ENCODE measurements around the gene ARHGAP29.

Gene ARHGAP29

DNA sequence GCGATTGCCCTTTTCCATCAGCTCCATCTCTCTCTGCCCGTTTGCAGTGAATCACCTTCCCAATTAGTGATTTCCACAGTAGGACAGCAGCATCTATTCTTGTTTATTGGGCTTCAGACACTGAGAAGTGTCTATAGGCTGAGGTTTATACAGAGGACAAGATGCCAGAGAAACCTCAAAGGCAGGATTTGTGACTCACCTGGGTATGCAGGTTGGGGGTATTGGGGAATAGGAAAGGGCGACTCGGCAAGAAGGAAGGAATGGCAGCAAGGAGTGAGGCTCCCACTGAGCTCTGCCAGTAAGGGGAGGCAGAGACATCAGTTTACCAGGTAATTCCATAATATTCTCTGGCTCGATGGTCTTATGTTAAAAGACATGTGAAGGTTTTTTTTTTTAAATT, 91.1 kb downstream of the ARHGAP29 start:
- H3K27me3 ChIP-seq (ENCODE audit: insufficient read depth, low read length, poor library complexity, severe bottlenecking): no peaks in the 10 kb centered on the region
- TF ChIP-seq, protein P1, sequence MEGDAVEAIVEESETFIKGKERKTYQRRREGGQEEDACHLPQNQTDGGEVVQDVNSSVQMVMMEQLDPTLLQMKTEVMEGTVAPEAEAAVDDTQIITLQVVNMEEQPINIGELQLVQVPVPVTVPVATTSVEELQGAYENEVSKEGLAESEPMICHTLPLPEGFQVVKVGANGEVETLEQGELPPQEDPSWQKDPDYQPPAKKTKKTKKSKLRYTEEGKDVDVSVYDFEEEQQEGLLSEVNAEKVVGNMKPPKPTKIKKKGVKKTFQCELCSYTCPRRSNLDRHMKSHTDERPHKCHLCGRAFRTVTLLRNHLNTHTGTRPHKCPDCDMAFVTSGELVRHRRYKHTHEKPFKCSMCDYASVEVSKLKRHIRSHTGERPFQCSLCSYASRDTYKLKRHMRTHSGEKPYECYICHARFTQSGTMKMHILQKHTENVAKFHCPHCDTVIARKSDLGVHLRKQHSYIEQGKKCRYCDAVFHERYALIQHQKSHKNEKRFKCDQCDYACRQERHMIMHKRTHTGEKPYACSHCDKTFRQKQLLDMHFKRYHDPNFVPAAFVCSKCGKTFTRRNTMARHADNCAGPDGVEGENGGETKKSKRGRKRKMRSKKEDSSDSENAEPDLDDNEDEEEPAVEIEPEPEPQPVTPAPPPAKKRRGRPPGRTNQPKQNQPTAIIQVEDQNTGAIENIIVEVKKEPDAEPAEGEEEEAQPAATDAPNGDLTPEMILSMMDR (conservative IDR thresholded peaks at IDR 0.05; ENCODE audit: low read length): no peak
- no peak for TF ChIP-seq EZH2phosphoT487 (IDR thresholded peaks at IDR 0.05; ENCODE audit: borderline replicate concordance)
- no peak overlapping the region for H2AFZ ChIP-seq (ENCODE audit: low read length)
- H3K4me1 ChIP-seq (ENCODE audit: insufficient read depth, low read length, poor library complexity, severe bottlenecking): no peaks in the 10 kb centered on the region
- no peaks in the 10 kb centered on the region for H3K9me3 ChIP-seq (ENCODE audit: insufficient read depth, low read depth, low read length)
- no peaks in the 10 kb centered on the region for H3F3A ChIP-seq (ENCODE audit: low read depth)
- H4K20me1 ChIP-seq (ENCODE audit: insufficient read depth, low read length, poor library complexity, severe bottlenecking): no peaks in the 10 kb centered on the region
- H3K36me3 ChIP-seq (ENCODE audit: insufficient read depth, low read length): no peaks in the 10 kb centered on the region
- H3K9ac ChIP-seq (ENCODE audit: low read depth, low read length, poor library complexity, severe bottlenecking): no peak overlapping the region
- H3K79me2 ChIP-seq (ENCODE audit: insufficient read depth, low read length): no peaks in the 10 kb centered on the region
- no peak overlapping the region for H3K4me3 ChIP-seq (ENCODE audit: low read length, poor library complexity, severe bottlenecking)
- H3K4me2 ChIP-seq (ENCODE audit: low read depth, low read length, poor library complexity, severe bottlenecking): no peak overlapping the region
- H3K9me2 ChIP-seq (replicated peaks; ENCODE audit: low read depth, low read length): no peaks in the 10 kb centered on the region

DNA sequence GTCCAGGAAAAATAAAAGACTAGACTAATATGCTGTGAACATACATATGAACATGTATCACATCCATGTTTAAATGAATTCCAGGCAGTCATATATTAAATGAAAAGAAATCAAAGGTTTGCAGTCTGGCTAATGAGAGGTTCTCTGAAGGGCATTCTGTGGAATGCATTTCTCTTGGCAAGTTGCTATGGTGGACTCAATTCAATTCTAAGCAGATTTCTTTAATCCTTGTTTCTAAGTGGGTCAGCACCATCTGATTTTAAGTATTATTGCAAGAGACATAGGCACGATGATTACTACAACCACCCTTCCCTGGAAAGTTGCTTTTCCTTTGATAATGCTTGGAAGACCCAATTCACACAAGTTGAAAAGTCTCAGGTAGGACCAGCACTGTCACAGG, 92.5 kb downstream of the ARHGAP29 start:
- no peak overlapping the region for H3K4me3 ChIP-seq (ENCODE audit: low read length, poor library complexity, severe bottlenecking)
- no peaks in the 10 kb centered on the region for H4K20me1 ChIP-seq (ENCODE audit: insufficient read depth, low read length, poor library complexity, severe bottlenecking)
- H2AFZ ChIP-seq (ENCODE audit: low read length): no peak overlapping the region
- H3K36me3 ChIP-seq (ENCODE audit: insufficient read depth, low read length): no peaks in the 10 kb centered on the region
- H3K79me2 ChIP-seq (ENCODE audit: insufficient read depth, low read length): no peaks in the 10 kb centered on the region
- TF ChIP-seq, protein P1 (conservative IDR thresholded peaks at IDR 0.05; ENCODE audit: low read length): no peak
- TF ChIP-seq EZH2phosphoT487 (IDR thresholded peaks at IDR 0.05; ENCODE audit: borderline replicate concordance): no peak
- no peaks in the 10 kb centered on the region for H3K4me1 ChIP-seq (ENCODE audit: insufficient read depth, low read length, poor library complexity, severe bottlenecking)
- no peaks in the 10 kb centered on the region for H3K27me3 ChIP-seq (ENCODE audit: insufficient read depth, low read length, poor library complexity, severe bottlenecking)
- no peaks in the 10 kb centered on the region for H3F3A ChIP-seq (ENCODE audit: low read depth)
- H3K9ac ChIP-seq (ENCODE audit: low read depth, low read length, poor library complexity, severe bottlenecking): no peak overlapping the region
- no peaks in the 10 kb centered on the region for H3K9me3 ChIP-seq (ENCODE audit: insufficient read depth, low read depth, low read length)
- H3K9me2 ChIP-seq (replicated peaks; ENCODE audit: low read depth, low read length): no peaks in the 10 kb centered on the region
- no peak overlapping the region for H3K4me2 ChIP-seq (ENCODE audit: low read depth, low read length, poor library complexity, severe bottlenecking)

DNA sequence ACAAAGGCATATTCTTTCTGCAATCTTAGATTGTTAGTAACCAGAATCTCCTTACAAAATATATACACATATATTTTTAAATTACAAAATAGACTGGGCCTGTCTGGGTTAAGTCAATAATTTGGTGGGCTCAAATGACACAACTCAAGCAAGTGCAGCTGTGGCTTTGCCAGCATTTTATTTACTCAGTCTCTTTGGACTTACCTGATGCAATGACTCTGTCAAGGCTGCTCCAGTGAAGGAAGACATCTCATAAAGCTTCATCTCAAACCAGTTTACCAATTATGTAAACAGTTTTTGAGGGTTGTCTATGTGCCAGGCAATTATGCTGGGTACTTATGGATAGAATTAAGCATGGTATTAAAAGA, 93.6 kb downstream of the ARHGAP29 start:
- H3K27me3 ChIP-seq (ENCODE audit: insufficient read depth, low read length, poor library complexity, severe bottlenecking): no peaks in the 10 kb centered on the region
- no peaks in the 10 kb centered on the region for H3F3A ChIP-seq (ENCODE audit: low read depth)
- no peaks in the 10 kb centered on the region for H4K20me1 ChIP-seq (ENCODE audit: insufficient read depth, low read length, poor library complexity, severe bottlenecking)
- no peaks in the 10 kb centered on the region for H3K9me3 ChIP-seq (ENCODE audit: insufficient read depth, low read depth, low read length)
- H3K4me1 ChIP-seq (ENCODE audit: insufficient read depth, low read length, poor library complexity, severe bottlenecking): no peaks in the 10 kb centered on the region
- no peaks in the 10 kb centered on the region for H3K79me2 ChIP-seq (ENCODE audit: insufficient read depth, low read length)
- no peak overlapping the region for H2AFZ ChIP-seq (ENCODE audit: low read length)
- H3K36me3 ChIP-seq (ENCODE audit: insufficient read depth, low read length): no peaks in the 10 kb centered on the region
- H3K4me3 ChIP-seq (ENCODE audit: low read length, poor library complexity, severe bottlenecking): no peak overlapping the region
- no peak overlapping the region for H3K4me2 ChIP-seq (ENCODE audit: low read depth, low read length, poor library complexity, severe bottlenecking)
- H3K9me2 ChIP-seq (replicated peaks; ENCODE audit: low read depth, low read length): no peaks in the 10 kb centered on the region
- H3K9ac ChIP-seq (ENCODE audit: low read depth, low read length, poor library complexity, severe bottlenecking): no peak overlapping the region
- TF ChIP-seq EZH2phosphoT487 (IDR thresholded peaks at IDR 0.05; ENCODE audit: borderline replicate concordance): no peak
- TF ChIP-seq, protein P1 (conservative IDR thresholded peaks at IDR 0.05; ENCODE audit: low read length): no peak

All from Loucy (cell line).